SK-N-MC (cell line): Measurements from ENCODE around the gene PLEKHG4B.
"Not testable (repeated sequence)": the region's sequence is repeated elsewhere in the genome, so short reads cannot be mapped to it uniquely, and the experiment has no call there.

ENCODE experiments used
- DNase-seq: peaks from one replicate; pipeline ENCODE4 v3.0.0-alpha.2; 2011; ENCODE audit warnings: low read depth, low spot score
- H3K27ac ChIP-seq: fragments of 200-600 bp; sonication (generic); 2 replicates; pipeline ENCODE4 v1.5.1; 2016; ENCODE audit warnings: mixed run types
- H3K36me3 ChIP-seq: fragments of 200-600 bp; sonication (generic); 2 replicates; pipeline ENCODE4 v1.6.1; 2017; ENCODE audit warnings: antibody characterized with exemption, low read length, mixed read lengths; ENCODE audit not compliant: insufficient read depth
- H3K4me3 ChIP-seq: fragments of 200-600 bp; sonication (generic); 2 replicates; pipeline ENCODE4 v1.5.1; 2016
- H3K9ac ChIP-seq: fragments of 200-600 bp; sonication (generic); 2 replicates; pipeline ENCODE4 v1.8.0; 2017; ENCODE audit warnings: mixed run types, mixed read lengths; ENCODE audit not compliant: insufficient read length
- H3K9me3 ChIP-seq: fragments of 200-600 bp; sonication (generic); 2 replicates; pipeline ENCODE4 v1.6.1; 2017; ENCODE audit warnings: low read depth, mild to moderate bottlenecking, antibody characterized with exemption, low read length, moderate library complexity, mixed read lengths
- EZH2 ChIP-seq: fragments of 200-600 bp; sonication (generic); IDR thresholded peaks from one replicate; pipeline ENCODE4 v1.6.1; 2017; ENCODE audit warnings: antibody characterized with exemption
- FOXP2 ChIP-seq: optimal IDR thresholded peaks from 2 replicates; pipeline ENCODE3; 2011; ENCODE audit warnings: mild to moderate bottlenecking, moderate library complexity; ENCODE audit not compliant: insufficient read depth; ENCODE audit errors: extremely low read length, control extremely low read depth
- POLR2AphosphoS5 ChIP-seq: IDR thresholded peaks from 2 replicates; pipeline ENCODE4 v1.6.1; 2012; ENCODE audit warnings: mild to moderate bottlenecking, low read depth, low read length, borderline replicate concordance

Gene PLEKHG4B

GRCh38 chr5:96976-97660 lies 5.2 kb downstream of the PLEKHG4B start:
- Histone ChIP-seq H3K4me3 (no peak overlapping the region), H3K36me3 (no peaks in the 10 kb centered on the region), H3K9ac (no peak overlapping the region), H3K27ac (no peak overlapping the region), H3K9me3 (no peaks in the 10 kb centered on the region)
- TF ChIP-seq POLR2AphosphoS5 = no peak
- no peak for TF ChIP-seq FOXP2
- no peak for TF ChIP-seq EZH2
- DNase-seq = no peak

GRCh38 chr5:99815-100214 lies 7.8 kb downstream of the PLEKHG4B start:
- Histone ChIP-seq H3K4me3 (no peak overlapping the region), H3K9me3 (no peaks in the 10 kb centered on the region), H3K9ac (no peak overlapping the region), H3K36me3 (no peaks in the 10 kb centered on the region), H3K27ac (no peak overlapping the region)
- TF ChIP-seq FOXP2 (no peak), POLR2AphosphoS5 (no peak), EZH2 (no peak)
- DNase-seq = no peak

- DNase-seq = no peak
- no peaks in the 10 kb centered on the region for H3K36me3 ChIP-seq
- H3K4me3 ChIP-seq = no peak overlapping the region
- H3K9me3 ChIP-seq = no peaks in the 10 kb centered on the region
- no peak overlapping the region for H3K27ac ChIP-seq
- no peak overlapping the region for H3K9ac ChIP-seq
- TF ChIP-seq EZH2 = no peak
- no peak for TF ChIP-seq POLR2AphosphoS5
- TF ChIP-seq FOXP2 = no peak
Observed at GRCh38 chr5:102411-103043, 10.6 kb downstream of the PLEKHG4B start.

DNA sequence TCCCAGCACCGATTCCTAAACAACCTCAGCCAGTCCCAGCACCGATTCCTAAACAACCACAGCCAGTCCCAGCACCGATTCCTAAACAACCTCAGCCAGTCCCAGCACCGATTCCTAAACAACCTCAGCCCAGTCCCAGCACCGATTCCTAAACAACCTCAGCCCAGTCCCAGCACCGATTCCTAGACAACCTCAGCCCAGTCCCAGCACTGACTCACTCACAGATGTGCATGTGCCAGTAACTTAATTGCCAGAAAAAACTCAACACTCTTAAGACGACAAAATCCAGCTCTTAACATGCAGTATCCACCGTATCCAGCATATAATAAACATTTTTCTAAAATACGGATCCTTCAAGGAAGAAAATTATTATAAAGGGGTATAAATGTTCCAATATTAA lies 12.1 kb downstream of the PLEKHG4B start:
- not testable (repeated sequence) for H3K9ac ChIP-seq, DNase-seq, H3K27ac ChIP-seq, H3K4me3 ChIP-seq, H3K36me3 ChIP-seq, H3K9me3 ChIP-seq

DNA sequence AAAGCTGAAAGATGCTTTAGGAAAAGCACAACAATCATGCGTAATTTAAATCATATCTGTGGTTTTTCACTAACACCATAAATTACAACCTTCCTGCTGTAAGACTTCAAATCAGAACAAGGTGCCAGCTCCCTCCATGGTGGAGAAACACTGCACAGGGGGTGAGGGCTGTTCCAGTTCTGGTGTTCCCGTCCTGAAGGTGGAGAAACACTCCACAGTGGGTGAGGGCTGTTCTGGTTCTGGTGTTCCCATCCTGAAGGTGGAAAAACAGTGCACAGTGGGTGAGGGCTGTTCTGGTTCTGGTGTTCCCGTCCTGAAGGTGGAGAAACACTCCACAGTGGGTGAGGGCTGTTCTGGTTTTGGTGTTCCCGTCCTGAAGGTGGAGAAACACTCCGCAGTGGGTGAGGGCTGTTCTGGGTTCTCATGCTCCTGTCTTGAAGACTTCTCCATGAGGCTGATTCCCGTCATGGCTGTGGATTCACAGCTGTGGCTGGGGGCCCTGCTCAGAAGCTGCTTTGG lies 12.9 kb downstream of the PLEKHG4B start:
- Histone ChIP-seq H3K9me3 (no peaks in the 10 kb centered on the region), H3K36me3 (no peaks in the 10 kb centered on the region), H3K9ac (no peak overlapping the region), H3K27ac (no peak overlapping the region), H3K4me3 (no peak overlapping the region)
- no peak for DNase-seq
- TF ChIP-seq EZH2 = no peak
- TF ChIP-seq POLR2AphosphoS5 = no peak
- TF ChIP-seq FOXP2 = no peak

GRCh38 chr5:105504-106070 lies 13.6 kb downstream of the PLEKHG4B start:
- TF ChIP-seq EZH2 = no peak
- TF ChIP-seq POLR2AphosphoS5 = no peak
- no peak for TF ChIP-seq FOXP2
- DNase-seq = no peak
- Histone ChIP-seq H3K9me3 (no peaks in the 10 kb centered on the region), H3K9ac (no peak overlapping the region), H3K27ac (no peak overlapping the region), H3K36me3 (no peaks in the 10 kb centered on the region), H3K4me3 (no peak overlapping the region)

- Histone ChIP-seq H3K9me3 (no peaks in the 10 kb centered on the region), H3K27ac (no peak overlapping the region), H3K4me3 (no peak overlapping the region), H3K9ac (no peak overlapping the region), H3K36me3 (no peaks in the 10 kb centered on the region)
- no peak for TF ChIP-seq EZH2
- TF ChIP-seq POLR2AphosphoS5 = no peak
- TF ChIP-seq FOXP2 = no peak
- DNase-seq = no peak
Observed at GRCh38 chr5:106587-106986, 14.6 kb downstream of the PLEKHG4B start.

DNA sequence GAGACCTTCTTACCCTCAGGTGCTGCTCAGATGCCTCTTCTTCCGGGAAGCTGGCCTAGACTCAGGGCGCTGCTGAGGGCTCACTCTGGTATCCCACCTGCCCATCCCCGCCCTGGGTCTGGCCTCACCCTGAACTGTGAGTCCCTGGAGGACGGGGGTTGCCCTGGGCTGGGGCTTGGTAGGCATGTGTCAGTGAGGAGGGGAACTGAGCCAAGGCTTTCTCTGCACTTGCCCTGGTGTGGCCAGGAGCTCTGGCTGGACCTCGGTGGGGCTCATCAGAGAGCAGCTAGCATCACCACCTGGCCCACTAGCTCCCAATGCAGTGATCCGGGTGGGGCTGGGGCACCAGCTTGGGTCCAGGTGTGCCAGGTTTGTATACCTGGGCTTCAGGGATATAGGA lies 15.6 kb downstream of the PLEKHG4B start:
- Histone ChIP-seq H3K9me3 (no peaks in the 10 kb centered on the region), H3K36me3 (no peaks in the 10 kb centered on the region), H3K27ac (no peak overlapping the region), H3K4me3 (no peak overlapping the region), H3K9ac (no peak overlapping the region)
- no peak for DNase-seq
- TF ChIP-seq POLR2AphosphoS5 = no peak
- no peak for TF ChIP-seq FOXP2
- no peak for TF ChIP-seq EZH2

DNA sequence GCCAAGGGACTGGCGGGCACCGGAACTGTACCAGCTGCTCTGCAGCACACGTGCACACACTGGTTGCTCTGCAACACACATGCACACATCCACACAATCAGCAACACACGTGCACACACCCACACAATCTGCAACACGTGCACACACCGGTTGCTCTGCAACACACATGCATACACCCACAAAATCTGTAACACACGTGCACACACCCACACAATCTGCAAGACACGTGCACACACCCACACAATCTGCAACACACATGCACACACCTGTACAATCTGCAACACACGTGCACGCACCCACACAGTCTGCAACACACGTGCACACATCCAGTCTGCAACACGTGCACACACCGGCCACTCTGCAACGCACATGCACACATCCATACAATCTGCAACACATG lies 17.9 kb downstream of the PLEKHG4B start:
- Histone ChIP-seq H3K9me3 (no peaks in the 10 kb centered on the region), H3K4me3 (no peak overlapping the region), H3K9ac (no peak overlapping the region), H3K27ac (no peak overlapping the region), H3K36me3 (no peaks in the 10 kb centered on the region)
- DNase-seq = no peak
- TF ChIP-seq FOXP2 (no peak), EZH2 (no peak), POLR2AphosphoS5 (no peak)
